ENCODE results near the gene SCFD2.

GRCh38 chr4:52879471-52879870 lies 486.4 kb downstream of the SCFD2 start:
- TF ChIP-seq CTCF (IDR thresholded peaks at IDR 0.05) (no peak), POLR2A (IDR thresholded peaks at IDR 0.05) (no peak)
